Spleen (tissue), 7 donors: Measurements from ENCODE around the gene SSTR3.

Experiments
- CTCF ChIP-seq, 11 experiments: fragments of 200-600 bp in 7 of 11; fragments of 450-650 bp in 4 of 11; sonication (generic) in 4 of 11; IDR thresholded peaks in 8 of 11; conservative IDR thresholded peaks in 3 of 11; 1 replicate in 7 of 11; 2 replicates in 4 of 11; pipeline versions ENCODE4 v1.4.0 to v1.8.0; 2016 to 2021; ENCODE audit warnings: antibody characterized with exemption in 11 of 11, inconsistent platforms in 4 of 11, mild to moderate bottlenecking in 1 of 11
- POLR2A ChIP-seq, 3 donors: fragments of 450-650 bp; IDR thresholded peaks; one replicate each; pipeline ENCODE4 v1.5.1; 2017; ENCODE audit warnings: antibody characterized with exemption in 3 of 3, mild to moderate bottlenecking in 1 of 3
- POLR2AphosphoS5 ChIP-seq, 3 donors: sonication (generic); formaldehyde crosslinking; IDR thresholded peaks; one replicate each; pipeline ENCODE4 v1.5.1; 2017; ENCODE audit warnings: antibody characterized with exemption in 3 of 3
- donor health status: DM: no; HTN: no; CAD: no; lungs with moderate emphysema.
- donor health status: DM: no; HTN: no; CAD: no.
- donor health status: DM: no; HTN: no; CAD: no.

GRCh38 chr22:37253126-37253660 is 40.9 kb upstream of the SSTR3 start:
- no peak for TF ChIP-seq CTCF (IDR thresholded peaks at IDR 0.05 in 8 of 11, conservative IDR thresholded peaks at IDR 0.05 in 3 of 11)
- TF ChIP-seq POLR2A (IDR thresholded peaks at IDR 0.05): no peak
- TF ChIP-seq POLR2AphosphoS5 (IDR thresholded peaks at IDR 0.05): no peak
